ENCODE data around the gene DIS3L2. TPM values are rescaled to one million over a fixed set of nuclear protein-coding genes. Genes with fewer than 3 reads are reported as not detected.

DIS3L2 gene
- total and polyA plus RNA-seq, 2 of the 8 experiments (the other 6 are each of a cell fraction or from before 2014, with no cell fraction given) = 11.5 to 21.6 TPM

- TF ChIP-seq, protein P1, sequence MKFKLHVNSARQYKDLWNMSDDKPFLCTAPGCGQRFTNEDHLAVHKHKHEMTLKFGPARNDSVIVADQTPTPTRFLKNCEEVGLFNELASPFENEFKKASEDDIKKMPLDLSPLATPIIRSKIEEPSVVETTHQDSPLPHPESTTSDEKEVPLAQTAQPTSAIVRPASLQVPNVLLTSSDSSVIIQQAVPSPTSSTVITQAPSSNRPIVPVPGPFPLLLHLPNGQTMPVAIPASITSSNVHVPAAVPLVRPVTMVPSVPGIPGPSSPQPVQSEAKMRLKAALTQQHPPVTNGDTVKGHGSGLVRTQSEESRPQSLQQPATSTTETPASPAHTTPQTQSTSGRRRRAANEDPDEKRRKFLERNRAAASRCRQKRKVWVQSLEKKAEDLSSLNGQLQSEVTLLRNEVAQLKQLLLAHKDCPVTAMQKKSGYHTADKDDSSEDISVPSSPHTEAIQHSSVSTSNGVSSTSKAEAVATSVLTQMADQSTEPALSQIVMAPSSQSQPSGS (IDR thresholded peaks at IDR 0.05; ENCODE audit: low read length) = no peak
- no peak for TF ChIP-seq JUN (IDR thresholded peaks at IDR 0.05; ENCODE audit: low read depth, low read length)
- no peak for TF ChIP-seq BRCA1 (IDR thresholded peaks at IDR 0.05; ENCODE audit: low read depth, low read length)
- no peak for TF ChIP-seq JUND (IDR thresholded peaks at IDR 0.05; ENCODE audit: low read length)
- TF ChIP-seq KDM1A (IDR thresholded peaks at IDR 0.05; ENCODE audit: borderline replicate concordance, low read length) = no peak
Observed at GRCh38 chr2:231942180-231942579, 19.3 kb upstream of the DIS3L2 start (continued).

Measured in H1 (cell line).